GM15510 (cell line): ENCODE data around the gene NMD3.

ENCODE experiments used
- POLR2A ChIP-seq: IDR thresholded peaks from 3 replicates; pipeline ENCODE4 v1.6.1; 2011; ENCODE audit warnings: borderline replicate concordance; ENCODE audit not compliant: insufficient read length; ENCODE audit errors: extremely low read depth

The NMD3 gene

DNA sequence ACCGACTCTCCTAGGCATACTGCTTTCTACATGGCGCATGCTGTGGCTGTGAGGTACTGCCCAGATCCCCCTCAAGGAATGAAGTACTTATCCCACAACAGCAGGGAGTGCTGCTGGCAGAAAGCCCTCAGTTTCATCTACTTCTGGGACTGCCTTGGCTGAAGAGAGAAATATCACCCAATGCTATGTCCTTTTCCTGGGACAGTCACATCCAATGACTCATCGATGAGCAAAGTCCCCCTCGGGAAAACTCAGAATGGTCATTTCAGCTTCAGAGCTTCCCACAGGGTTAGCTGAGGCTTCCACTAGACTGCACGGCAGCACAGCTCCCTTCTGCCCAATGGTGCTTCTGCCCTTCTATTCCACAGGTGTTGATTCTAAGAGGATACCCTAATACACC is 3.6 kb upstream of the NMD3 start:
- no peak for TF ChIP-seq POLR2A

DNA sequence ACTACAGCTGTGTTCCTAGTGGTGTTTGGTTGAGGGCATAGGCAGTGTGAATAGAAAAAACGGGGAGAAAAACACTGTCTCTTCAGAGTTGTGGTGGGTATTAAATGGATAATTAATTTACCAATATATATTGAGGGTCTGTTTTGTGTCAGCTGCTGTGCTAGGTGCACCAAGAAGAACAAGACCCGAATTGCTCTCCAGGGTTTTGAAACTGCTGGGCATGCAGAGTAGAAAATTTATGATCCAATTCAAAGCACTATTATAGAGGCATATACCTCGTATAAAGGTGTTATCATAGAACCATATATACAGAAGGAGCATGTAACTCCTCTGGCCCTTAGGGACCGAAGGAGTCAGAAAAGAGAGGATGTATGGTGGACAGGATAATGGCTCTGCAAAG is 1.6 kb upstream of the NMD3 start:
- TF ChIP-seq POLR2A = no peak

GRCh38 chr3:161221806-161222600 is 892 bp downstream of the NMD3 start:
- TF ChIP-seq POLR2A = no peak

DNA sequence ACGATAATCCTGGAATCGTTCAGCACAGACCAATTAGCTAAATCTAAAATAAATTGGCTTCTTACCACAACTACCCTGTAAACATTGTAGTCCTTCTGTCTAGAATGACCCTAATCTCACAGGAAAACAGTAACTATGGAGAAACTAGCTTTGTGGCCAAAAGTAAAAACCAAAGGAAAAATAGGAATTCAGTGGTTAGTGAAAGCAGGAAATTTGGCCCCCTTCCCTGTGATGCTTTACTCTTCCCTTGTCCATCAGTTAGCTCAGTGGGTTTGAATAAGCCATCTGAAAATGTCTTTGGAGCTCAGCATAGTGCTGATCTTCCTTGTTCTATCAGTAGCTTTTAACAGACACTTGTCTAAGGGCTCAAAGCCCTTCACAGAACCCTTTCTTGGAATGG is 1.6 kb downstream of the NMD3 start:
- no peak for TF ChIP-seq POLR2A

DNA sequence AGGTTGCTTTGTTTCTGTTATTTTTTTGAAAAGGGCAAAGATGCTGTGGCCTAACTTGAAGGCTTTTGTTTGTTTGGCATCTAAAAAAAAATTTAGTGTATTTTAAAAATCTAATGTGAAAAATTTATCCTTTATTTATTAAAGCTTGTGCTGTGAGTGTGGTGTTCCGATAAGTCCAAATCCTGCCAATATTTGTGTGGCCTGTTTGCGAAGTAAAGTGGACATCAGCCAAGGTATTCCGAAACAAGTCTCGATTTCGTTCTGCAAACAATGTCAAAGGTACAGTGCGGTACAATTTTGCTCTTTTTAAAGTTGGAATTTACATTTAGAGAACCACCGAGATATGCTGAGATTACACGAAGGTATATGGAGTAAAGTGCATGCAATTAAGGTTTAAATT is 3.7 kb downstream of the NMD3 start:
- TF ChIP-seq POLR2A = no peak

- TF ChIP-seq POLR2A = no peak
Observed at GRCh38 chr3:161230621-161231171, 9.6 kb downstream of the NMD3 start.

DNA sequence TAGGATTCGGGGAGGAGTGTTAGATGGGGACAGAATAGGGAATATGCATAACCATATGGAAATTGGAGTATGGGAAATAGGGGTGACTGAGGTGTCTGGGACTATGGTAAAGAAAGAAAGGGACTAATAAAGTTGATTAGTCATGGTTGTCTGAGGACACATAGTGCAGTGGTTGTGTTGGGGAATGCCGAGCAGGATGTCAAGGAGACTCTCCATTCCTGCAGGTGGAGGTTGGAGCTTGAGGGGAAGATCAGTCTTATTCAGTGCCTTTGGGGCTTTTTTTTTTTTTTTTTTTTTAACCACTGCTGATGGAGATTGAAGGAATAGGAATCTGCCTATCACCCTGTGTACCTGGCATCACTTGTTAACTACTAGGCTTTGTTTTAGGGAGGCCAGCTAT is 10.8 kb downstream of the NMD3 start:
- TF ChIP-seq POLR2A = no peak

DNA sequence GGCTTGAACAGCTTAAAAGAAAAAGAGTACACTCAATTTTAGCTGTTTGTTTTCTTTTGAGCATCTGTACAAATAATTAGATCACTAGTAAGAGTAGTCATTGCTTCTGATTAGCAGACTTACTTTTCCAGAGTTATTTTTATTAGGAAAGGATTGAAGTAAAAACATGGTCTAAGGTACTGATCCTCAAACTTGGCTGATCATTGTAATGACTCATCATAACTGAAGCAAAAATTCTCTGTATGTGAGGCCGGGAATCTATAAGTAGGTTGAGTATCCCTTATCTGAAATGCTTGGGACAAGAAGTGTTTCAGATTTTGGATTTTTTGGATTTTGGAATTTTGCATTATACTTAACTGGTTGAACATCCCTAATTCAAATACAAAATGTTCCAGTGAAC is 12.4 kb downstream of the NMD3 start:
- TF ChIP-seq POLR2A = no peak

DNA sequence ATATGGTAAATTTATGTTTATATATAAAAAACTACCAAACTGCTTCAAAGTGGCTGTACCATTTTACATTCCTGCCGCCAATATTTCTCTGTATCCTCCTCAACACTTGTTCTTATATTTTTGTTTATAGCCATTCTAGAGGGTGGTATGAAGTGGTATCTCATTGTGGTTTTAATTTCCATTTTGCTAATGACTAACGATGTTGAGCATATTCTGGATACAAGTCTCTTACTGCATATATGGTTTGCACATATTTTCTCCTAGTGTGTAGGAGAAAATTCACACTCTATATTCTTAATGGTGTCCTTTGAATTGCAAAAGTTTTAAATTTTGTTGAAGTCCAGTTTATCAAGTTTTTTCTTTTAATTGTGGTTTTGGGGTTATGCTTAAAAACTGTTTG is 15.1 kb downstream of the NMD3 start:
- no peak for TF ChIP-seq POLR2A

DNA sequence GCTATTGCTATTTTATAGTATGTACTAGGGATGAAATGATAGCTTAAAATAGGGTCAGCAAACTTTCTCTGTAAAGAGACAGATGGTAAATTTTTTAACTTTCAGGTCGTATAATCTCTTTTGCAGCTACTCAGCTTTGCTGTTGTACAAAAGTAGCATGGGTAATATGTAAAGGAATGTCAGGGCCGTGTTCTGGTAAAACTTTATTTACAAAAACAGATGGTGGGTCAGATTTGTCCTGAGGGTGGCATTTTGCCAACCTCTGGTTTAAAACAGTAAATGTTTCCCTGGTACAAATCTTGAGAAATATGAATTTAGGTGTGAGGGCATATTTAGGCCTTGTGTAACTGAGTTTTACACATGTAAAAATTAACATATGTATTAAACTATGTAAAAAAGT is 18.6 kb downstream of the NMD3 start:
- no peak for TF ChIP-seq POLR2A

GRCh38 chr3:161244538-161244937 is 23.4 kb downstream of the NMD3 start:
- TF ChIP-seq POLR2A = no peak

DNA sequence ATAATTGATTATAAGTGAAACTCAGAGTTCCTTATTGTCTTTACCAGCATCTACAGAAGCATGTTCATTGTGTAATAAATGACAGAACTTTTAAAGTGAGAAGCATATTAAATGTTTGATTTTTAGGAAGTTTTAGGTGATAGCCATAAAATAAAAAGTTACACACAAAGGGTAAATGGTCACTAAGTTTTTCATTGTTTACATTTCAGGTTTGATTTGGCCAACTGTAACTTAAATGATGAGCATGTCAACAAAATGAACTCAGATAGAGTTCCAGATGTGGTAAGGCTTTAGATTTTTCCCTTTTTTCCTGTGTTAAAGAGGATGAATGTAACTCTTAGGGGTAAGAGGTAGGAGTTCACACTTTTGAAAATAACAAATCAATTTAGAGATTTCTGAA is 25.9 kb downstream of the NMD3 start:
- TF ChIP-seq POLR2A = no peak

DNA sequence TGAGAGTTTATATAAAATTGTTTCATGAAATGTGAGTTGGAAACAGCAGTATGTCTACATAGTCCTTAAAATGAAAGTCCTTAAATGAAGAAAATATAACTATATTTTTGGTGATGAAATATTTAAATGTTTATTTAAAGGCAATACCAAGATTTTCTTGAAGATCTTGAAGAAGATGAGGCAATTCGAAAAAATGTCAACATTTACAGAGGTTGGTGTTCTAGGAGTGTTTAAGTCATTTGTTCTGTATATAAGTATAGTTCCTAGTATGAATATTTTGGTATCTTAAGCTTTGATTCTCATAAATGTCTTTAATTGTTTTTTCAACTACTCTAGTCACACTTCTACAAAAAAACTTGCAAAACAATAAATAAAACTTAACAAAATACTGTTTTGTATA is 29.0 kb downstream of the NMD3 start:
- TF ChIP-seq POLR2A = no peak

GRCh38 chr3:161251716-161252115 is 30.6 kb downstream of the NMD3 start:
- no peak for TF ChIP-seq POLR2A

DNA sequence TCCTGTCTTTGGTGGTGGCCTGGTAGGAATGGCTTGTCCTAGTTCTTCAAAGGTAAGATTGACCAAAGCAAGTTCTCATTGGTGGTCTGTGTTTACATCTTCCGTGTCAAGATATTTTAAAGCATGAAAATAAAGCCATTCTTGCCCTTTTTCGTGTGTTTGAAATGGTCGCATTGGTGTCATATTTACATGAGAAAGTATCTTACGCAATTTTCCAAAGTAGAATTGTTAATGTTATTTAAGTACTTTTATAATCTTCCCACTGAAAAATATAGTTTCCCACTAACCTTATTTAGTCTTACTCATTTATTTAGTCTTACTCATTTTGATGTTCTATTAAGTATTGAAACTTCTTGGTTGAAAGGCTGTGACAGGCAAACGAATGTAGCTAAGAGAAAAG is 31.0 kb downstream of the NMD3 start:
- no peak for TF ChIP-seq POLR2A

- no peak for TF ChIP-seq POLR2A
Observed at GRCh38 chr3:161253711-161254110, 32.6 kb downstream of the NMD3 start.
